ENCODE measurements around the gene CETP. TPM values are rescaled to one million over a fixed set of nuclear protein-coding genes. Genes with fewer than 3 reads are reported as not detected.

The CETP gene
- total RNA-seq, 1 donor from 2014 or later: not detected

GRCh38 chr16:56944954-56945839 is 16.6 kb upstream of the CETP start:
- Histone ChIP-seq H3K4me1 (ENCODE audit: insufficient read depth, low read length) (peaks cover 9% of the 10 kb centered on the region), H3K27me3 (ENCODE audit: insufficient read depth, low read length) (no peaks in the 10 kb centered on the region), H3K36me3 (ENCODE audit: insufficient read depth, low read length) (peaks cover 52% of the 10 kb centered on the region), H2AFZ (ENCODE audit: low read depth, low read length) (no peak overlapping the region), H3K9ac (ENCODE audit: low read length) (no peak overlapping the region), H3K79me2 (ENCODE audit: insufficient read depth, low read length) (peaks cover 6% of the 10 kb centered on the region), H4K20me1 (ENCODE audit: insufficient read depth, low read length) (peaks cover 73% of the 10 kb centered on the region), H3K4me2 (ENCODE audit: low read length) (no peak overlapping the region), H3K9me3 (ENCODE audit: insufficient read depth, low read depth, low read length) (no peaks in the 10 kb centered on the region), H3K27ac (ENCODE audit: low read depth, low read length) (peak overlapping the region; percentile 10), H3K4me3 (ENCODE audit: insufficient read depth, low read depth, low read length) (no peak overlapping the region)
- Mint-ChIP-seq H3K36me3 (ENCODE audit: low read depth, unreplicated experiment) (peaks cover 19% of the 10 kb centered on the region), H3K4me1 (ENCODE audit: low read depth, unreplicated experiment) (peaks cover 26% of the 10 kb centered on the region), H3K27ac (ENCODE audit: unreplicated experiment) (peak overlapping the region; percentile 66), H3K9me3 (ENCODE audit: unreplicated experiment) (no peaks in the 10 kb centered on the region), H3K4me3 (ENCODE audit: unreplicated experiment) (no peak overlapping the region), H3K27me3 (ENCODE audit: low read depth, unreplicated experiment) (no peaks in the 10 kb centered on the region)
- no peak for DNase-seq (ENCODE audit: low read depth)
- no peak for TF ChIP-seq EZH2 (IDR thresholded peaks at IDR 0.05; ENCODE audit: insufficient read depth, low read length)
- TF ChIP-seq CTCF (IDR thresholded peaks at IDR 0.05; ENCODE audit: insufficient read depth, low read depth, low read length): no peak
- no peak for FAIRE-seq

- no peak overlapping the region for H3K4me2 ChIP-seq (ENCODE audit: low read length)
- Mint-ChIP-seq H3K36me3 (ENCODE audit: low read depth, unreplicated experiment) (peaks cover 19% of the 10 kb centered on the region), H3K27ac (ENCODE audit: unreplicated experiment) (peak overlapping the region; percentile 26), H3K4me3 (ENCODE audit: unreplicated experiment) (no peak overlapping the region), H3K27me3 (ENCODE audit: low read depth, unreplicated experiment) (no peaks in the 10 kb centered on the region), H3K4me1 (ENCODE audit: low read depth, unreplicated experiment) (peaks cover 26% of the 10 kb centered on the region), H3K9me3 (ENCODE audit: unreplicated experiment) (no peaks in the 10 kb centered on the region)
- peaks cover 47% of the 10 kb centered on the region for H3K36me3 ChIP-seq (ENCODE audit: insufficient read depth, low read length)
- no peak overlapping the region for H2AFZ ChIP-seq (ENCODE audit: low read depth, low read length)
- peaks cover 4% of the 10 kb centered on the region for H3K79me2 ChIP-seq (ENCODE audit: insufficient read depth, low read length)
- DNase-seq (ENCODE audit: low read depth) (no peak), FAIRE-seq (no peak)
- no peak overlapping the region for H3K27ac ChIP-seq (ENCODE audit: low read depth, low read length)
- no peak overlapping the region for H3K4me3 ChIP-seq (ENCODE audit: insufficient read depth, low read depth, low read length)
- H3K9me3 ChIP-seq (ENCODE audit: insufficient read depth, low read depth, low read length): no peaks in the 10 kb centered on the region
- H3K27me3 ChIP-seq (ENCODE audit: insufficient read depth, low read length): no peaks in the 10 kb centered on the region
- H4K20me1 ChIP-seq (ENCODE audit: insufficient read depth, low read length): peaks cover 69% of the 10 kb centered on the region
- H3K4me1 ChIP-seq (ENCODE audit: insufficient read depth, low read length): peaks cover 9% of the 10 kb centered on the region
- TF ChIP-seq EZH2 (IDR thresholded peaks at IDR 0.05; ENCODE audit: insufficient read depth, low read length): no peak
- no peak for TF ChIP-seq CTCF (IDR thresholded peaks at IDR 0.05; ENCODE audit: insufficient read depth, low read depth, low read length)
- H3K9ac ChIP-seq (ENCODE audit: low read length): no peak overlapping the region
Observed at GRCh38 chr16:56945847-56946527, 15.8 kb upstream of the CETP start.

All from astrocyte (in vitro differentiated cells and primary cell).